C4-2B (cell line): ENCODE measurements around the gene UBE2V1.

ENCODE experiments used
- CTCF ChIP-seq: fragments of 450-650 bp; conservative IDR thresholded peaks from 2 replicates; pipeline ENCODE4 v1.5.1; 2017; ENCODE audit warnings: mild to moderate bottlenecking
- ZFX ChIP-seq: fragments of 450-650 bp; IDR thresholded peaks from 2 replicates; pipeline ENCODE4 v1.6.1; 2017

- TF ChIP-seq CTCF (no peak), ZFX (no peak)
Observed at GRCh38 chr20:50115591-50116367, 2.8 kb upstream of the UBE2V1 start.
